ENCODE measurements around the gene MYO9B.
A peak's percentile ranks its signal among the peaks of the same experiment; 100 is the strongest.
"Not testable (repeated sequence)": the region's sequence is repeated elsewhere in the genome, so short reads cannot be mapped to it uniquely, and the experiment has no call there.

MYO9B gene

GRCh38 chr19:17088552-17088951 is 13.0 kb downstream of the MYO9B start:
- DNase-seq (ENCODE audit: insufficient read length, low spot score) (no peak), FAIRE-seq (no peak)

DNA sequence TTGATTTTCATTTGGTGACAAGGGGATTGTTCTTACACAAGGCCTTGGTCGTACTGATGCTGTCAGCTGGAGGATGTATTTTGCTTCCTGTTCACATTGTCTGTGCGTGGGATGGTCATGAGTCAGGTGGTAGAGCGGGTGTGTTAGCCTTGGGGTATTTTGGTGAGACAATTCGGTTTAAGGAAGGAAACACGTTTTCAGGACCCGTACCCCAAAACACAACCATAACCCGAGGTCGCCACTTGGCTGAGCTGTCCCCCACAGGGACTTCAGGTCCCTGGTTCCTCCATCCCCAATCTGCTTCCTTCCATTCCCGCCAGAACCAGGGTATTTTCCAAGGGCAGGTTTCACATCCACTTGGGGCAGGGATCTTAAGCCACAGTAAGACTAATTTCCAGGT is 15.0 kb downstream of the MYO9B start:
- FAIRE-seq (peak; percentile 49), DNase-seq (ENCODE audit: insufficient read length, low spot score) (peak; percentile 31)

DNA sequence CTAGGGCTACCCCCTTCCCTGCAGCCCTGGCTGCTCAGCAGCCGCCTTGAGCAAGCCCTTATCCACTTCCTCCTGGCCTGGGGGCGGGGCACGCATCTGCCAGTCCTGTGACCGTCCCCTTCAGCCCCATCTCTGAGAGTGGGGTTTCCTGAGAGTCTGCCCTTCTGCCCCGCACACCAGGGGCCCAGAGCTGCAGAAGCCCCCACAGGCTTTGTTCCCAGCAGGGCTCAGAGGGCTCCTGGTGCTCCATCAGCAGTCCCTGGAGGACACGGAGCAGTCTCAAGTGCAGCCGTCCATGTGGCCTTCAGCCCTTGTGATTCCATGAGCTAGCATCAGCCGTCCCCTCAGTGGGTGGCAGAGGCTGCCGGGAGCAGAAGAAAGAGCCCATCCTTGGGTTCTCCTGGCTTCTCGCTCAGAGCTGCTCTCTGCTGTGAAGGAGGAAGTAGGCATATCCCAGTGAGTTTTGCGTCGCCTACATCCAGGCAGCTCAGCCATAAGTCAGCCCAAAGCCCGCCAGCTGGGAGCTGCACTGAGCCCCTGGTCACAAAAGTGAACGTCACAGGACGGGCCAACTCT is 16.3 kb downstream of the MYO9B start:
- DNase-seq (ENCODE audit: insufficient read length, low spot score) = no peak
- FAIRE-seq = no peak

- peak; percentile 64 for FAIRE-seq
Measured at GRCh38 chr19:17092696-17093095, 17.1 kb downstream of the MYO9B start.

GRCh38 chr19:17094694-17095093 is 19.1 kb downstream of the MYO9B start:
- DNase-seq (ENCODE audit: insufficient read length, low spot score); FAIRE-seq: not testable (repeated sequence)

More at GRCh38 chr19:17092696-17093095, 17.1 kb downstream of the MYO9B start:
- no peak for DNase-seq (ENCODE audit: insufficient read length, low spot score)

DNA sequence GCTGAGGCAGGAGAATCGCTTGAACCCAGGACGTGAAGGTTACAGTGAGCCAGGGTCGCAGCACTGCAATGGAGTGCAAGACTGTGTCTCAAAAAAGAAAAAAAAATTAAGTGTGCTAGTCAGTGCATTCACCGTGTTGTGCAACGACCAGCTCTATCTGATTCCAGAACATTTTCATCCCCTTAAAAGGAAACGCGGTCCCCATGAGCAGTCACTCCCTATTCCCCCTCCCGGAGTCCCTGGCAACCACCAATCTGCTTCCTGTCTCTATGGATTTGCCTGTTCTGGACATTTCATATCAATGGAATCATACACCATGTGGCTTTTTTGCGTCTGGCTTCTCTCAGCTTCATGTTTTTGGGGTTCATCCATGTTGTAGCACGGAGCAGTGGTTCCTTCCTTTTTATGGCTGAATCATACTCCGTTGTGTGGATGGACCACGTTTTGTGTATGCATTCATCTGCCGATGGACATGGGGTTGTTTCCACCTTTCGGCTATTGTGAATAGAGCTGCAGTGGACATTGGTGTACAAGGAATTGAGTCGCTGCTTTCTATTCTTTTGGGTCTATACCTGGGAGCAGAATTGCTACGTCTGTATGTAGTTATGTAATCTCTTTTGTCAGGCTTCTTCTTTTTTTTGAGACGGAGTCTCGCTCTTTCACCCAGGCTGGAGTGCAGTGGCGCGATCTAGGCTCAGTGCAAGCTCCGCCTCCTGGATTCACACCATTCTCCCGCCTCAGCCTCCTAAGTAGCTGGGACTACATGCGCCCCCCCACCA is 19.8 kb downstream of the MYO9B start:
- FAIRE-seq (no peak), DNase-seq (ENCODE audit: insufficient read length, low spot score) (no peak)

DNA sequence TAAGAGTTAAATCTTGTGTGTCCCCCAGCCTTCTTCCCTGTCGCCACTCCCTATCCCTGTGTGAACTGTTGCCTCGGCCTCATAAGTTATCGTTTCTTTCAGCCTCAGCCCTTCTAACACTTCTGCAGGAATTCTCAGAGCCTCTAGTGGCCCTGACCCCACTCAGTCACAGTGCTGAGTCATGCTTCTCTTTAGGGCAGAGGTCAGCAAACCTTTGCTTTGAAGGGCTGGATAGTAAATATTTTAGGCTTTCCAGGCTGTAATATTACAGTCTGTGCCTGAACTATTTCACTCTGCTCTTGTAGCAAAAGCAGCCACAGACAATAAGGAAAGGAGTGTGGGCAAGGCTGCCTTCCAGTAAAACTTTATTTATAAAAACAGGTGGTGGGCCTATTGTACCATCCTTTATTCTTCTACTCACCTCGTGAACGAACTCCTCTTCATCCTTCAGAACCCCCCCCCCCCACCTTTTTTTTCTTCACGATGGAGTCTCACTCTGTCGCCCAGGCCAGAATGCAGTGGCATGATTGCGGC is 22.1 kb downstream of the MYO9B start:
- DNase-seq (ENCODE audit: insufficient read length, low spot score) (no peak), FAIRE-seq (no peak)

GRCh38 chr19:17098326-17098725 is 22.7 kb downstream of the MYO9B start:
- DNase-seq (ENCODE audit: insufficient read length, low spot score) = no peak
- FAIRE-seq = no peak

DNA sequence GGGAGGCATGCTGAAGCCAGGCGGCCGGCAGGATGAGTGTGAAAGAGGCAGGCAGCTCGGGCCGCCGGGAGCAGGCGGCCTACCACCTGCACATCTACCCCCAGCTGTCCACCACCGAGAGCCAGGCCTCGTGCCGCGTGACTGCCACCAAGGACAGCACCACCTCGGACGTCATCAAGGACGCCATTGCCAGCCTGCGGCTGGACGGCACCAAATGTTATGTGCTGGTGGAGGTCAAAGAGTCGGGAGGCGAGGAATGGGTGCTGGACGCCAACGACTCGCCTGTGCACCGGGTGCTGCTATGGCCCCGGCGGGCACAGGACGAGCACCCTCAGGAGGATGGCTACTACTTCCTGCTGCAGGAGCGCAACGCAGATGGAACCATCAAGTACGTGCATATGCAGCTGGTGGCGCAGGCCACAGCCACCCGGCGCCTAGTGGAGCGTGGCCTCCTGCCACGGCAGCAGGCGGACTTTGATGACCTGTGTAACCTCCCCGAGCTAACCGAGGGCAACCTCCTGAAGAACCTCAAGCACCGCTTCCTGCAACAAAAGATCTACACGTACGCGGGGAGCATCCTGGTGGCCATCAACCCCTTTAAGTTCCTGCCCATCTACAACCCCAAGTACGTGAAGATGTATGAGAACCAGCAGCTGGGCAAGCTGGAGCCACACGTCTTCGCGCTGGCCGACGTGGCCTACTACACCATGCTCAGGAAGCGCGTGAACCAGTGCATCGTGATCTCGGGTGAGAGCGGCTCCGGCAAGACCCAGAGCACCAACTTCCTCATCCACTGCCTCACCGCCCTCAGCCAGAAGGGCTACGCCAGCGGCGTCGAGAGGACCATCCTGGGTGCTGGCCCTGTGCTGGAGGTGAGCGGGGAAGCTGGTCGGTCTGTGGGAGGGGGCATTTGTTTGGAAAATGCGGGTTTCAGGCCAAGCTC is 26.4 kb downstream of the MYO9B start:
- DNase-seq (ENCODE audit: insufficient read length, low spot score) = no peak
- no peak for FAIRE-seq

DNA sequence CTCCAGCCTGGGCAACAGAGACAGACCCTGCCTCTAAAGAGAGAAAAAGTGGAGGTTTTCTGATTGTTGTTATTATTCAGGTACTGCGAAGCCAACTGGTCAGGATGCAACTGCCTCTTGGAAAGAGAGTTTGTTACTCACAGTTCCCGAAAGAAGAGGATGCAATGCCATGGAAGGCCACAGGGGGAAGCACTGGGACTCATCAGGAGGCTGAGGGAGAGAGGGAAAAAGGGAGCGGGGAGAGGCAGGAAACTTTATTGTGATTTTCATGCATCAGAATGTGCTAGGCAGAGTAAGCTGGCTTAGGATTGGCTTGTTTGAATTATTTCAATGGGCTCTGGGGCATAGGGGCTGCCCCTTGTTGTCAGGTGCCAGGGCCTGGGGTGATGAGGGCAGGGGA is 27.6 kb downstream of the MYO9B start:
- FAIRE-seq = no peak
- no peak for DNase-seq (ENCODE audit: insufficient read length, low spot score)

DNA sequence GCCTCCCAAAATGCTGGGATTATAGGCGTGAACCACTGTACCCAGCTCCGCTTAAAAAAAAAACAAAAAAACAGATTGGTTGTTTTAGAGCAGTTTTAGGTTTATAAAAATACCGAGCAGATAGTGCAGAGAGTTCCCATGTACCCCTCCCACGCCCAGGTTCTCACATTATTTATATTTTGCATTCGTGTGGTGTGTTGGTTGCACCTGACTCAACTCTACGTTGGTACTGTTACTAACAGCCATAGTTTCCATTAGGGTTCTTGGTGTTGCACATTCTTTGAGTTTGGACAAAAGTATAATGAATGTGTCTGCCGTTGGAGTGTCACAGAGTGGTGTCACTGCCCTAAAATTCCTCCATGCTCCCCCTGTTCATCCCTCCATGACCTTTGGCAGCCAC is 29.1 kb downstream of the MYO9B start:
- DNase-seq (ENCODE audit: insufficient read length, low spot score) = no peak
- FAIRE-seq = no peak

- FAIRE-seq (no peak), DNase-seq (ENCODE audit: insufficient read length, low spot score) (no peak)
Measured at GRCh38 chr19:17105556-17105955, 30.0 kb downstream of the MYO9B start.

GRCh38 chr19:17106964-17107363 is 31.4 kb downstream of the MYO9B start:
- not testable (repeated sequence) for DNase-seq (ENCODE audit: insufficient read length, low spot score); FAIRE-seq

GRCh38 chr19:17107546-17108452 is 32.2 kb downstream of the MYO9B start:
- DNase-seq (ENCODE audit: insufficient read length, low spot score) (peak; percentile 97), FAIRE-seq (peak; percentile 95)

DNA sequence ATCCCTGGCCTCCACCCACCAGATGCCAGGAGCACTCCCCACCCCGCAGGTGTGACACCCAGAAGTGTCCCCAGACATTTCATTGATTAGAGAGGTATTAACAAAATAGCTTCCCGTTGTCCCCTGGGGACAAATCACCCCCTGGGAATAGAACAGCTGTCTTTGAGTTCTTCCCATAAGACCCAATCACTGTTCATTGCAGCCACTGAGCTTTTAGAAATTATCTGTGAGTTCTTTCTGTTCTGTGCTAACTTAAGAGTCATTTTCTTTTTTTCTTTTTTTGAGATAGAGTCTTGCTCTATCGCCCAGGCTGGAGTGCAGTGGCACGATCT is 32.8 kb downstream of the MYO9B start:
- DNase-seq (ENCODE audit: insufficient read length, low spot score) = no peak
- no peak for FAIRE-seq

GRCh38 chr19:17109300-17109699 is 33.7 kb downstream of the MYO9B start:
- DNase-seq (ENCODE audit: insufficient read length, low spot score) (no peak), FAIRE-seq (no peak)

DNA sequence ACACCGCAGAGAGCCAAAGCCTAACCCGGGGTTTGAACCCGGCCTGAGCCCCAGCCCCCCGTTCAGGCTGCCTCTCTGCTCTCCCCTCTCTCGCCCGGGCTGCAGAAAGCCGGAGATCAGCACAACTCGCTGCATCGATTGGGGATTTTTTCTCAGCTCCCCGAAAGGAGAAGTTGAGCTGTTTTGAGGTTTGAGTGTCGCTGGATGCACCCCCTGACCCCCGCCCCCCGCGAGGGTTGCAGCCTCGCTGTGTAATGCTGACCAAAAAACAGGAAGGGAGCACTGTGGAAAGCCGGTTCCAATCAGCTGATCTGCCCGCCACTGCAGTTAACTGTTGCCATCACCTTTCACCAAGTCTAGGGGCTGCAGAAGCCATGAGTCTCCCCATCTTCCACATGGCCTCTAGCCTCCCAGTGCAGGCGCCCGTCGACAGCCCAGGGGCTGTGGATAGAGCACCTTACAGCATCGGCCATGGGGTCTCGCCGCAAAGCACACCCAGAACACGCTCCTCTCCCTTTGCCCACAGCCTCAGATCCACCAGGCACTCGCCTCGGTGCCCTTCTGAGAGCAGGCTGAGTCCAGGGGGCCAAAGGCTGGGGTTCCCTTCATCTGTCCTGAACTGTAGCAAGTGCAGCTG is 34.5 kb downstream of the MYO9B start:
- no peak for DNase-seq (ENCODE audit: insufficient read length, low spot score)
- no peak for FAIRE-seq

GRCh38 chr19:17110599-17110966 is 35.0 kb downstream of the MYO9B start:
- FAIRE-seq (no peak), DNase-seq (ENCODE audit: insufficient read length, low spot score) (no peak)

- DNase-seq (ENCODE audit: insufficient read length, low spot score) (no peak), FAIRE-seq (no peak)
Measured at GRCh38 chr19:17111766-17112165, 36.2 kb downstream of the MYO9B start.

DNA sequence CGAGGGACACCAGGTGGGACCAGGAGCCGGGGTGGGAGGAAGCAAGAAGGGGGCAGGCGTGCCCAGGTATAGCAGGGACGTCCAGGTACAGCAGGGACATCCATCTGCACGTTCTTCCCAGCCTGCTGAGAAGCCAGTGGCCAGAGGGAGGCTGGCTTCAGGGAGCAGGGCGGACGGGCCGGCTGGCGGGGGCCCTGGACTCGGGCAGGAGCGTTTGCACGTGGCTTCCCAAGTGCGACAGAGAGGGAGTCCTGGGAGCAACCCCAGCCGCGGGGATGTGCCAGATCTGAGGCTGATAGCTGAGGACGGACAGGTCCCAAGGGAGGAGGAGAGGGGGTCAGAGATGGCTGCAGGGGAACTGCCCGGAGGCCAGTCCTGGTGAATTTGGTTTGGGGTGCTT is 36.7 kb downstream of the MYO9B start:
- FAIRE-seq = no peak
- DNase-seq (ENCODE audit: insufficient read length, low spot score) = no peak
